ENCODE measurements around the gene TTC21B. TPM values are rescaled to one million over a fixed set of nuclear protein-coding genes. Genes with fewer than 3 reads are reported as not detected.
A peak's percentile ranks its signal among the peaks of the same experiment; 100 is the strongest.

Gene TTC21B
- total RNA-seq, 1 donor from 2014 or later, result 91.3 TPM

GRCh38 chr2:165927774-165928173, 25.8 kb downstream of the TTC21B start:
- DNase-seq (ENCODE audit: low spot score in 2 of 2) (no peak), FAIRE-seq (no peak)

DNA sequence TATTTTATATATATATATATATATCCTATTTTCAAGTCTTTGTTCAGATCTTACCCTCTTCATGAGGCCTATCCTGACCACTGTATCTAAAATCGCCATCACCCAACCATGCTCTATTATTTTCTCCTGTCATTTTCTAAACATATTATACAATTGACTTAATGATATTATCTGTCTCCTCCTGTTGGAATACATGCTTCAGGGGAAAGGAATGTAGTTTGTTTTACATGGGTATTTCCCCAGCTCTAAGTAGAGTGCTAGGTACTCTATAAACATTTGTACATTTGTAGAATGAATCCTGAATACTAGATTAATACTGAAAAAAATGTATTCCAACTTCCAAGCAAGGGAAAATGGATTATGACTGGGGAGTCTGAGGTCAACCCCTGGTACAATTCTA, 26.2 kb downstream of the TTC21B start:
- FAIRE-seq (no peak), DNase-seq (ENCODE audit: low spot score in 2 of 2) (no peak)

- DNase-seq (ENCODE audit: low spot score in 2 of 2) (no peak), FAIRE-seq (no peak)
Observed at GRCh38 chr2:165924946-165925345, 28.6 kb downstream of the TTC21B start.

DNA sequence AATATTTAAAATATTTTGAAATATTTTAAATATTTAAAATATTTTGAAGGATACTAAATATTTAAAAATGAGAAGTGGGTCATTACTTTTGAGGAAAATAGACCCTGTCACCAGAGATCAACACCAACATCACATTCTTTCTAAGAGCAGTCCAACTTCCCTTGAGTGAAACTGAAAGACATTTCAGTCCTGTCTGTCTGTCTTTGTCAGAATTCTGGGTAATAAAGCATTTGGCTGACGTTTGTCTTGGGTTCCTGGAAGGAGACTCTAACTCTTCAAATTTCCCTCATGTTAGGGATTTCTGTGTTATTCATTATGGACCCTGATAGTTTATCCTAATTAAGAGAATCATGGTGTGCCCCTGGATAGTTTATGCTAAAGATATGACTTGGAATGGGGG, 32.8 kb downstream of the TTC21B start:
- DNase-seq (ENCODE audit: low spot score in 2 of 2), result no peak
- no peak for FAIRE-seq

GRCh38 chr2:165913636-165914035, 39.9 kb downstream of the TTC21B start:
- FAIRE-seq (no peak), DNase-seq (ENCODE audit: low spot score in 2 of 2) (no peak)

DNA sequence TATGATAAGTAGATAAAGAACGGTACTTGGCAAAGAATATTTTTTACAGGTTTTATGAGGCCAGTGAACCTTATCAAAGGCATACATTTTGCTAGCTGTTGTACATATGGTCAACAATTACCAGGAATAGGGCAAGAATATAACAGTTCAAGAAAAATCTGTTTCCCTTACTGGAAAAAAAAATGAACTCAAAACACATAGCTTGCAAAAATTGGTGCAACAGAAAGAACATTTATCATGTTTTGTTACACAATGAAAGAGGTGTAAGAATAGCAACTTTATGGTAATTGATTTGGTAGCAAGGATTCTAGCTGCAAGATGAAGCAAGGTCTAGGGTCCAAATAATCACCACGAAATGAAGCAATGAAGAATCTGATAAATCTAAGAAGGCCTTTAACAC, 41.6 kb downstream of the TTC21B start:
- no peak for FAIRE-seq
- DNase-seq (ENCODE audit: low spot score in 2 of 2), result no peak

- no peak for DNase-seq (ENCODE audit: low spot score in 2 of 2)
Observed at GRCh38 chr2:165911231-165911630, 42.3 kb downstream of the TTC21B start.

GRCh38 chr2:165909466-165909865, 44.1 kb downstream of the TTC21B start:
- FAIRE-seq (peak; percentile 48), DNase-seq (ENCODE audit: low spot score in 2 of 2) (no peak)

More at GRCh38 chr2:165911231-165911630, 42.3 kb downstream of the TTC21B start:
- no peak for FAIRE-seq

DNA sequence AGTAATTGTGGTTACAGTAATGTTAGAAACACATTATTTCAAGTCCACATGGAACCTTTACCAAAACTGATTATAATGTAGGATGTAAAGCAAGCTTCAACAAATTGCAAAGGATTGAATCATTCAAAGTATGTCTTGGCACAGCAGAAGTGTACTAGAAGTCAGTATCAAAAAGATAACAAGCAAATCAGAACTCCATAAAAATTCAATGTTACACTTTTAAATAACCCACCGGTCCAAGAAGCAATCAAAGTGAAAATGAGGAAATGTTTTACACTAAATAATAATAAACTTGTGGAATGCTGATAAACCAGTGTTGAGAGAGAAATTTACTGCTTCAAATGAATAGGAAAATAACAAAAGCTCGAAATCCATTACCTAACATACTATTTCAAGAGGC, 47.7 kb downstream of the TTC21B start:
- DNase-seq (ENCODE audit: low spot score in 2 of 2) (no peak), FAIRE-seq (no peak)

- DNase-seq (ENCODE audit: low spot score in 2 of 2), result no peak
- no peak for FAIRE-seq
Observed at GRCh38 chr2:165905269-165905668, 48.3 kb downstream of the TTC21B start.

DNA sequence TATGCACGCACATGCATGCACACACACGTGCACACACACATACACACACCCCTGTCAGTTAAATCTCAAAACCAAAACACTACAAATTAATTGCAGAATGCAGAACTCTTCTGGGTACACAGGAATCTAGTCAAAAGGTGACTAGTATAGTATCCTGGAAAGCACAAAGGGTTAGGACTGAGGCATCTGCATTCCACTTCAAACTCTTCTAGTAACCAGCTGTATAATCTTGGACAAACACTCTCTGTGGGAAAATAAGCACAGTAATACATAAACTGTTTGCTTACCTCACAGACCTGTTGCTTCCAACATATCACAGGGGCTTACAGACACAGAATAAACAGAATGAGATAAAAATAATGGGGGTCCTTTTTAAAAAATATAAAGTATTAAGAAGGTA, 49.1 kb downstream of the TTC21B start:
- no peak for FAIRE-seq
- no peak for DNase-seq (ENCODE audit: low spot score in 2 of 2)

DNA sequence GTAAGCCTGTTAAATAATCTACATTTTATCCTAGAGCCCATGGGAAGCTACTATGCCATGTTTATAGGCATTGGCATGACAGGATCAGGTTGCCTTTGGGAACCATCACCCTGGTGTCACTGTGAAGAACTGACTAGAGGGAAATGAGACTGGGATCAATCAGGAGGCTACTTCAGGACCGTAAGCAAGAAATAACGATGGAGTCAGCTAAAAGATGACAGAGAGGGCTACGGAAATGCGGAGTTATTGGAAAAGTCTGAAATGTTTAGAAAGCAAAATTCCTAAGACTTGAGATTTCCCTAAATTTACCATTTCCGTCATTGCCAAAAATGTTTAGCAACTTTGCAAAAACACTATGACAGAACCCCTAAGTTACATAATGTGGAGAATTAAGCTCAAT, 50.2 kb downstream of the TTC21B start:
- DNase-seq (ENCODE audit: low spot score in 2 of 2) (no peak), FAIRE-seq (no peak)

DNA sequence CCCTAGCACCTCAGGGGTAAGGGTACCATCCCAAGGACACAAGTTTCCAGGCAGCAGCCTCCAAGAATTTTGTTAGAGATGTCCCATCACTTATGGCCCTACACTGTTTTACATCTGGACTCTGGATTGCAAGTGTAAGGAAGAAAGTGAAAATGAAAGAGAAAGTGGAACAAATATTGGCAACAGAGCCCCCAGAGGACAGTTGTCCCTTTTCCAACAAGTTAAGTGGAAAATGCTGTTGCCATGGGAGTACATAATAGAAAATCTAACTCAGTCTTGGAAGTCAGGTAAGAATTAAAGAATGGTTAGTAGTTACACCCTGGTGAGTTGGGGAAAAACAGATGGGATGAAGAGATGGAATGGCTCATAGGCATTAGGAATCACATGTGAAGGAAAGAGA, 50.6 kb downstream of the TTC21B start:
- FAIRE-seq, result no peak
- no peak for DNase-seq (ENCODE audit: low spot score in 2 of 2)

- DNase-seq (ENCODE audit: low spot score in 2 of 2) (no peak), FAIRE-seq (no peak)
Observed at GRCh38 chr2:165901620-165902298, 51.8 kb downstream of the TTC21B start.

DNA sequence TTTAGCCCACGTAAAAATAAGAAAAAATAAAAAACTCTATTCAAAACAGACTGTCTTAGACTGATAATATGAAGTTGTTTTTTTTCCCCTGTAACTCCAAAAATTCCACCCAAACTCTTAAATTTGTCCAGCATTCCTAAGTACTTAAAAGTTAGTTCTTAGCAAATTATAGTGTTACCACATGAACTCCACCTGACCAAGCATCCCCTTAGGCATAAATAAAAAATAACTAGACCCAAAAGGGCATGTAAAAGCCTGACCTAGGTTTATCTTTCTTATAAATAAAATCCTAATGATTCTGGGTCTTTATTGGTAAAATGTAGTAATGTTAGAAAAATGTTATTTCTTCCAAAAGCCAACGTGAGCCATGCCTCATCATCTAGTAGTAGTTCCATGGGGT, 54.3 kb downstream of the TTC21B start:
- no peak for FAIRE-seq

GRCh38 chr2:165898381-165898780, 55.2 kb downstream of the TTC21B start:
- no peak for DNase-seq (ENCODE audit: low spot score in 2 of 2)
- FAIRE-seq, result no peak

More for the DNA sequence above, 54.3 kb downstream of the TTC21B start:
- DNase-seq (ENCODE audit: low spot score in 2 of 2), result no peak

DNA sequence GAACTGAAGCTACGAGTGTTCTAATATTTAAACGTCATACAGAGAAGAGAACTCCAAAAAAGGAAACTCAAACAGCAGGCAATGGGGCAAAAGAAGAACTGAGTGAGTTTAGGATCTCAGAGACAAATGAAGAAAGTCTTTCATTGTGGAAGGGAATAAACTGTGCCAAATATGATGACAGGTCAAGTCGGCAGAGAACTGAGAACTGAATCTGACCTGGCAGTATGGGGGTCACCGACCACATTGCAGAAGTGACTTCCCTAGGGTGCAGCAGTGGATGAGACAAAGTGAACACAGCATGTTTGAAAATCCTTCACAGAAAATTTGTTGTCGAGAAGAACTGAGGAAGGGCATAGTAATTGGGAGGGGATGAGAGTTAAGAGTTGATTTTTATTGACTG, 55.9 kb downstream of the TTC21B start:
- DNase-seq (ENCODE audit: low spot score in 2 of 2) (no peak), FAIRE-seq (no peak)

- no peak for FAIRE-seq
- no peak for DNase-seq (ENCODE audit: low spot score in 2 of 2)
Observed at GRCh38 chr2:165897074-165897473, 56.5 kb downstream of the TTC21B start.

DNA sequence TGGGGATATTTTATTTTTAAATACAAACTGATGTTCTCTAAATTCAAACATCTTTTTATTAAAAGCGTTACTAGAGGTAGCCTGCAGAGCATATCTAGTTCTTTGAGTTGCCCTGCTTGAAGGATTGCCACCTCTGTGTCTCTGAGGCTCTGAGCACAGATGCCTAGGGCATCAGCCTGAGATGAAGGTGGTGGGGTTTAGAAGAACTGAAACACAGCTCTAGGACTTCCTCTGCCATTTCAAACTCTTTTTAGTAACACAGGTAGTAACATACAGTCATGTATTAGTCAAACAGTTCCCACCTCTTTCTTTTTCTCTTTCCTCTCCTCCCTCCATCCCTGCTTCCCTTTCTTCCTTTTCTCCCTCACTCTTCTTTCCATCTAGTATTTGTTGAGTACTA, 57.6 kb downstream of the TTC21B start:
- DNase-seq (ENCODE audit: low spot score in 2 of 2) (no peak), FAIRE-seq (no peak)

DNA sequence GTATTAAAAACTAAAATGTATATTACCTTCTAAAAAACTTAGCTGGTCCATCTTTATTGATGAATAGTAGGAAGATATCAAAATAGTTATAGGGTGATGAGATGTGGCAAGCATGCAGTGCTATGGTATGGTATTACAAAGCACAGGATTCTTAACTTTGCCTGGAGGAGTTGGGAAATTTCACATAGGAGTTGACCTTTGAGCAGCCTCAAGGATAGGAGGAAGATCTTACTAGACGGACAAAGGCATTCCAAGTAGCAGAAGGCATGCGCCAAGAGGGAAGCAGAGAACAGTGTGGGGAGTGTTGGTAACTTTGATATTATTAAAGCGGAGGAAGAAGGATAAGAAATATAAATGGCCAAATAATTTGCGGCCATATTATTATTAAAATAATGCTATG, 60.0 kb downstream of the TTC21B start:
- FAIRE-seq (no peak), DNase-seq (ENCODE audit: low spot score in 2 of 2) (no peak)

DNA sequence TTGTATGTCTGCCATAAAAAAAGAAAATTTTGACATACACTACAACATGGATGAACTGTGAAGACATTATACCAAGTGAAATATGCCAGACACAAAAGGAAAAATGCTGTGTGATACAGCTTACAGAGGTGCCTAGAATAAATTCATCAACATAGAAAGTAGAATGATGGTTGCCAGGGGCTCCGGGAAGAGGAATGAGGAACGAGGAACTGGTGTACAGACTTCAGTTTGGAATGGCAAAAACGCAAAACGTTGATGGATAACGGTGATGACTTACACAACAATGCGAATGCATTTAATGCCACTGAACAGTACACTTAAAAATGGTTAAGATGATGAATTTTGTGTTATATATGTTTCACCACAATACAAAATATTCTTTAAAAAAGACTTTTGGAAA, 61.0 kb downstream of the TTC21B start:
- FAIRE-seq, result no peak
- DNase-seq (ENCODE audit: low spot score in 2 of 2), result no peak

DNA sequence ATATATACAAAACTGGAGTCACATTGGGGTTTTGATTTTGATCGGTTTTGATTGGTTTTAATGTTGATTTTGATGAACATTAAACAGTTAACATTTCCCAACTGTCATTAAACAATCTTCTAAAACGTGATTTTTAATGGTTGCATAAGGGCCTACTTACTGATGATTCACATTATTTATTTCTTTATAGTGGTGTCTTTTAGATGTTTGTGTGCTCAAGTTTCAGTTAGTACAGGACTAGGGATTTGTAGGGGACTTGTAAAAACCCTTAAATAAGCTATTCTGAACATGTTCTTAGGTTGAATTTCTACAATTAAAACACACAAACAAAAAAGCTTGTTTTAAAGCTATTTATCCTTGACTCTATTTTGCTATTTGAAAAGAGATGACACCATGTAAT, 61.6 kb downstream of the TTC21B start:
- no peak for FAIRE-seq
- DNase-seq (ENCODE audit: low spot score in 2 of 2), result no peak

DNA sequence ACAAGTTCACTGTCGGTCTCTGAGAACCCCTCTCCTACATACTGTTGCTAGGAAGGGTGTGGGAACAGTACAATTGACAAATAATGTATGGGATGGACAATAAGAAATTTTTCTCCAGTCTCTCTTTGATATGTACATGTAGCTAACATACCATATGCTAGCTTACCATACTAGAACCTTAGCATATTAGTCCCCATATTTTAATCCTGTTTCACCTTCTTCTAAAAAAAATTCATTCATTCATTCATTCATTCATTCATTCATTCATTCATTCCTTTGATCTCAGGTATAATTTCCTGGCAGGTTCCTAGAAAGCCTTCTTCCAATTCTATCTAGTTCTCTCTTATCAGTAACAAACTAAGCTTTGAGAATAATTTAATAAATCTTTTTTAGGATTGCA, 62.2 kb downstream of the TTC21B start:
- FAIRE-seq (no peak), DNase-seq (ENCODE audit: low spot score in 2 of 2) (no peak)

Measured in frontal cortex (tissue), 4 donors.